Naive thymus-derived CD4-positive, alpha-beta T cell (primary cell): Measurements from ENCODE around the gene SLC25A13. TPM values are rescaled to one million over a fixed set of nuclear protein-coding genes. Genes with fewer than 3 reads are reported as not detected.
"Not testable (repeated sequence)": the region's sequence is repeated elsewhere in the genome, so short reads cannot be mapped to it uniquely, and the experiment has no call there.

ENCODE experiments used
- ATAC-seq: fragments of 150-1000 bp; cut with Tn5 transposase; 2 replicates; pipeline ENCODE4 v1.10.0; 2021; ENCODE audit warnings: mild to moderate bottlenecking, moderate library complexity
- CTCF ChIA-PET: fragments of 350-600 bp; sonication (Branson Sonifier 250); formaldehyde crosslinking; loops from one replicate; lab custom pipeline; 2021; ENCODE audit warnings: antibody characterized with exemption; lab: Charles Lee
- POLR2A ChIA-PET: fragments of 350-600 bp; sonication (Branson Sonifier 250); formaldehyde crosslinking; loops from one replicate; lab custom pipeline; 2021; ENCODE audit warnings: antibody characterized with exemption, inconsistent platforms; lab: Charles Lee
- DNase-seq, 9 donors: peaks; one replicate each; pipeline versions ENCODE4 v3.0.0 to v3.0.0-alpha.2; 2020 to 2022; ENCODE audit warnings: mixed read lengths in 1 of 9
- H3K27ac ChIP-seq: one replicate; pipeline ENCODE4 v1.7.0; 2013; ENCODE audit warnings: mild to moderate bottlenecking, low read depth, low read length, moderate library complexity
- H3K27me3 ChIP-seq, 2 donors: one replicate each; pipeline ENCODE4 v1.7.0; 2013; ENCODE audit warnings: low read length in 2 of 2, mild to moderate bottlenecking in 2 of 2, moderate library complexity in 2 of 2; ENCODE audit not compliant: control insufficient read depth in 2 of 2, insufficient read depth in 2 of 2
- H3K36me3 ChIP-seq, 3 experiments: 1 replicate in 2 of 3; 2 replicates in 1 of 3; pipeline ENCODE4 v1.7.0; 2013; ENCODE audit warnings: low read length in 3 of 3, mild to moderate bottlenecking in 3 of 3, moderate library complexity in 1 of 3; ENCODE audit not compliant: insufficient read depth in 3 of 3, control insufficient read depth in 2 of 3
- H3K4me1 ChIP-seq, 2 donors: one replicate each; pipeline ENCODE4 v1.7.0; 2013; ENCODE audit warnings: low read length in 2 of 2, mild to moderate bottlenecking in 2 of 2, moderate library complexity in 1 of 2; ENCODE audit not compliant: control insufficient read depth in 2 of 2, insufficient read depth in 2 of 2
- H3K4me3 ChIP-seq: 2 replicates; pipeline ENCODE4 v1.7.0; 2013; ENCODE audit warnings: mild to moderate bottlenecking, low read length
- H3K9me3 ChIP-seq, 3 experiments: 1 replicate in 2 of 3; 2 replicates in 1 of 3; pipeline ENCODE4 v1.7.0; 2013; ENCODE audit warnings: low read length in 3 of 3; ENCODE audit not compliant: control insufficient read depth in 2 of 3
- H3K27ac Mint-ChIP-seq, 9 donors: one replicate each; pipeline ENCODE4 v1.8.0; 2020 to 2022; ENCODE audit warnings: mixed read lengths in 9 of 9, mild to moderate bottlenecking in 8 of 9, moderate library complexity in 5 of 9, inconsistent platforms in 2 of 9
- H3K27me3 Mint-ChIP-seq, 5 donors: one replicate each; pipeline ENCODE4 v1.8.0; 2021 to 2022; ENCODE audit warnings: mixed read lengths in 5 of 5, mild to moderate bottlenecking in 1 of 5
- H3K36me3 Mint-ChIP-seq, 5 donors: one replicate each; pipeline ENCODE4 v1.8.0; 2020 to 2022; ENCODE audit warnings: mixed read lengths in 5 of 5, mild to moderate bottlenecking in 3 of 5, inconsistent platforms in 1 of 5
- H3K4me1 Mint-ChIP-seq, 7 donors: one replicate each; pipeline ENCODE4 v1.8.0; 2020 to 2022; ENCODE audit warnings: mixed read lengths in 7 of 7, mild to moderate bottlenecking in 3 of 7, inconsistent platforms in 1 of 7
- H3K4me3 Mint-ChIP-seq, 10 donors: one replicate each; pipeline ENCODE4 v1.8.0; 2020 to 2022; ENCODE audit warnings: mild to moderate bottlenecking in 10 of 10, mixed read lengths in 10 of 10, moderate library complexity in 6 of 10, inconsistent platforms in 2 of 10
- H3K9me3 Mint-ChIP-seq, 11 donors: one replicate each; pipeline ENCODE4 v1.8.0; 2020 to 2022; ENCODE audit warnings: mixed read lengths in 11 of 11, mild to moderate bottlenecking in 4 of 11, inconsistent platforms in 1 of 11, moderate library complexity in 1 of 11
- intact Hi-C, 2 donors: fragments of 100-400 bp; cut with micrococcal nuclease; formaldehyde crosslinking; loops; one replicate each; pipeline ENCODE4 v1.15.1; 2023
- polyA plus RNA-seq, 2 donors: library from polyadenylated mRNA; unstranded; fragments of 300-500 nt; fragmentation: Illumina TruSeq; gene quantifications; one replicate each; pipeline ENCODE4 v1.2.3, GENCODE V29; 2021
- total RNA-seq, 6 experiments: library from RNA in 5 of 6; stranded (reverse) in 5 of 6; gene quantifications; 1 replicate in 5 of 6; 2 replicates in 1 of 6; pipeline ENCODE4 v1.2.3 and lab custom pipeline; 2021 to 2026

SLC25A13 gene
- total and polyA plus RNA-seq, 7 experiments from 2014 or later = 5.7 to 22.5 (median 9.1) TPM

DNA sequence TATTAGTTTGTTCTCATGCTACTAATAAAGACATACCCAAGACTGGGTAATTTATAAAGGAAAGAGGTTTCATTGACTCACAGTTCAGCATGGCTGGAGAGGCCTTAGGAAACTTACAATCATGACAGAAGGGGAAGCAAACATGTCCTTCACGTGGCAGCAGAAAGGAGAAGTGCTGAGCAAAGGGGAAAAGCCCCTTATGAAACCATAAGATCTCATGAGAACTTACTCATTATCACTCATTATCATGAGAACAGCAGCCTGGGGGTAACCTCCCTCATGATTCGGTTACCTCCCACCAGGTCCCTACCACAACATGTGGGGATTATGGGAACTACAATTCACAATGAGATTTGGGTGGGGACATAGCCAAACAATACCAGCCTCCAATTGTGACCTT lies 4.9 kb upstream of the SLC25A13 start:
- H3K36me3 Mint-ChIP-seq, H3K4me1 Mint-ChIP-seq, H3K4me3 ChIP-seq, H3K27ac Mint-ChIP-seq, H3K36me3 ChIP-seq, H3K27me3 ChIP-seq, CTCF ChIA-PET, H3K9me3 ChIP-seq, DNase-seq, H3K27ac ChIP-seq, H3K4me1 ChIP-seq, H3K4me3 Mint-ChIP-seq, POLR2A ChIA-PET, H3K27me3 Mint-ChIP-seq, H3K9me3 Mint-ChIP-seq: not testable (repeated sequence)
- ATAC-seq = peak; percentile 48
- intact Hi-C loops = loop anchor here in 1 of 2 donors (10.0 kb wide), 1 partner anchor 148 kb away; no protein-coding TSS in a partner anchor

DNA sequence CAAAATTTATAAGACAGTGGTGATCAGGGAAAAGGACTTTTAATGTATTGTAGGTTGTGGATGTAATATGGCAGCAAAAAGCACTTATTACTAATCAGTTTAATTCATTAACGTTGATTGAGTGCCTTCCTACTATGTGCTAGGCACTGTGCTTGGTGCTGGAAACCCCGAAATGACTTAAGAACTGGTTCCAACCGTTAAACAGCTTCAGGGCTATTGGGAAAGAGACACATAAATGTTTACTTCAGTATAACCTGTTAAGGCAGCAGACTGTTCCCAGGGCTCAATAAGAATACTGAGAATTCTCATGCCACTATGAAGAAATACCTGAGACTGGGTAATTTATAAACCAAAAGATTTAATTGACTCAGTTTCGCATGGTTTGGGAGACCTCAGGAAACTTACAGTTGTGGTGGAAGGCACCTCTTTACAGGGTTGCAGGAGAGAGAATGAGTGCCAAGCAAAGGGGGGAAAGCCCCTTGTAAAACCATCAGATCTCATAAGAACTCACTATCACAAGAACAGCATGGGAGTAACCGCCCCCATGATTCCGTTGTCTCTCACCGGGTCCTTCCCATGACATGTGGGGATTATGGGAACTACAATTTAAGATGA lies 1.1 kb upstream of the SLC25A13 start:
- ChIA-PET CTCF (no interaction called here), POLR2A (no interaction called here)
- peaks cover 12 to 31% (median 24%) of the 10 kb centered on the region in 7 donors for H3K4me1 Mint-ChIP-seq
- intact Hi-C loops = loop anchor here (1.0 to 10.0 kb wide), 6 partner anchors 38 to 1666 kb away; partner anchors contain the start of genes SEM1 (in 2 of the 2), SDHAF3 (in 1 of the 2) and SGCE (in 1 of the 2)
- peak overlapping the region in 5 of 9 donors; percentile 61 to 78 (median 71) for H3K27ac Mint-ChIP-seq
- H3K9me3 ChIP-seq = no peaks in the 10 kb centered on the region
- H3K4me3 Mint-ChIP-seq = peak overlapping the region in 9 of 10 donors; percentile 56 to 95 (median 90)
- H3K27ac ChIP-seq = no peak overlapping the region
- no peak for DNase-seq
- H3K4me1 ChIP-seq = peaks cover 12 to 14% of the 10 kb centered on the region in 2 donors
- no peaks in the 10 kb centered on the region for H3K27me3 Mint-ChIP-seq
- H3K36me3 Mint-ChIP-seq = no peaks in the 10 kb centered on the region
- H3K9me3 Mint-ChIP-seq = no peaks in the 10 kb centered on the region
- H3K27me3 ChIP-seq = no peaks in the 10 kb centered on the region
- H3K4me3 ChIP-seq = no peak overlapping the region
- peaks cover 0 to 10% (median 0%) of the 10 kb centered on the region in 3 experiments for H3K36me3 ChIP-seq
- ATAC-seq = no peak

DNA sequence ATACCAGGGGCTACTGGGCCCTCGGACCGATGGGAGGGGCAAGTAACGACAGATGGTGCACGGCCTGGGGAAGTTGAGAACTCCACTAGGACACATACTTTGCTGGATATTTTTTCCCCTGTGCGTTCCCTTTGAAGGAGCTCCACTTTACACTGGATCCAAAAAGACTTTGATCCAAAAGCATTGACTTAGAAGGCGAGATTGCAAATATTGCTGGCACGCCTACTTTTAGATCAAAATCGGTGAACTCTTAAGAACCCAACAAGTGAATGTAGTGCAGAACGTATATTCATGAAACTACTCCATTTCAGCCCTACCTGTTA lies 436 bp upstream of the SLC25A13 start:
- H3K9me3 Mint-ChIP-seq = no peaks in the 10 kb centered on the region
- intact Hi-C loops = loop anchor here (1.0 to 10.0 kb wide), 6 partner anchors 37 to 1665 kb away; partner anchors contain the start of genes SEM1 (in 2 of the 2), SDHAF3 (in 1 of the 2) and SGCE (in 1 of the 2)
- Histone ChIP-seq H3K27me3 (no peaks in the 10 kb centered on the region), H3K36me3 (peaks cover 0 to 10% (median 0%) of the 10 kb centered on the region in 3 experiments), H3K9me3 (no peaks in the 10 kb centered on the region), H3K4me3 (peak overlapping the region; percentile 77), H3K27ac (peak overlapping the region; percentile 80), H3K4me1 (peaks cover 12 to 14% of the 10 kb centered on the region in 2 donors)
- ATAC-seq = no peak
- ChIA-PET POLR2A (no interaction called here), CTCF (no interaction called here)
- no peaks in the 10 kb centered on the region for H3K36me3 Mint-ChIP-seq
- peak in 1 of 9 donors; percentile 5 for DNase-seq
- peak overlapping the region; percentile 87 to 95 (median 91) for H3K4me3 Mint-ChIP-seq
- H3K27me3 Mint-ChIP-seq = no peaks in the 10 kb centered on the region
- peaks cover 17 to 33% (median 24%) of the 10 kb centered on the region in 7 donors for H3K4me1 Mint-ChIP-seq
- peak overlapping the region; percentile 32 to 78 (median 63) for H3K27ac Mint-ChIP-seq

DNA sequence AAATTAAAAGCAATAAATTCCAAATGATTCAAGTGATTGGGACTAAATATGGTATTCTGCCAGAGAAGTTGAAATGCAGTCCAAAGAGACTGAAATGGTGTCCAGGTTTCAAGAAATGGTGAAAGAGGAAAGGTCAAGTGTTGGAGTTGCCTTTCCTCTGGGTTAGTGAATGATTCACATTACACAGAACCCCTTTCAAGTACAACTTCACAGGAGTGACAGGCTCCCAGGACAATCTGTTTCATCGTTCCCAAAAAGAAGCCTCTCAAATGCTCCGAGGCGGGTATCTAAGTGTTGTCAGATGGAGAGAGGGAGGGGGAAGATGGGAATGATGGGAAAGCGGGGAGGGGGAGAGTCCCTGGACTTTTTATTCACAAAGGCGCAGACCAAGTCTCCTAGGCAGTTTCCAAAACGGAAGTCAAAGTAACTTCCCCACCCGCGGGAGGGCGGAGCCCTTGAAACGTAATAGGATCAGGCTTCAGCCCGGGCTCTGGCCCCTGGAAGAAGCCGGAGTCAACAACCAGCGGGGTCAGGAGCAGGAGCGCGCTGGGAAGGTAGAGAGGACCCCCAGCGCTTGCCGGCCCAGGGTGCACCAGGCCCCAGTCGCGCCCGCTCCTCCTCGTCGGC lies 754 bp downstream of the SLC25A13 start:
- Histone ChIP-seq H3K27me3 (no peaks in the 10 kb centered on the region), H3K36me3 (peaks cover 0 to 10% (median 0%) of the 10 kb centered on the region in 3 experiments), H3K4me1 (peaks cover 12 to 14% of the 10 kb centered on the region in 2 donors), H3K4me3 (peak overlapping the region; percentile 77), H3K9me3 (no peaks in the 10 kb centered on the region), H3K27ac (peak overlapping the region; percentile 80)
- Mint-ChIP-seq H3K27me3 (no peaks in the 10 kb centered on the region), H3K9me3 (no peaks in the 10 kb centered on the region), H3K27ac (peak overlapping the region; percentile 81 to 94 (median 93)), H3K4me1 (peaks cover 17 to 39% (median 24%) of the 10 kb centered on the region in 7 donors), H3K36me3 (peaks cover 0 to 2% (median 0%) of the 10 kb centered on the region in 5 donors), H3K4me3 (peak overlapping the region; percentile 88 to 95 (median 92))
- intact Hi-C loops = loop anchor here (1.0 to 10.0 kb wide), 8 partner anchors 16 to 1786 kb away; partner anchors contain the start of genes SEM1 (in 2 of the 2), LMTK2 (in 1 of the 2), SDHAF3 (in 1 of the 2) and SGCE (in 1 of the 2)
- POLR2A ChIA-PET = no interaction called here
- DNase-seq = peak in 5 of 9 donors; percentile 32 to 77 (median 44)
- ATAC-seq = peak; percentile 59
- CTCF ChIA-PET = no interaction called here

GRCh38 chr7:96320442-96320841 lies 1.5 kb downstream of the SLC25A13 start:
- DNase-seq = no peak
- Histone ChIP-seq H3K4me1 (peaks cover 12 to 14% of the 10 kb centered on the region in 2 donors), H3K36me3 (peaks cover 0 to 10% (median 0%) of the 10 kb centered on the region in 3 experiments), H3K4me3 (peak overlapping the region; percentile 77), H3K27ac (peak overlapping the region; percentile 80), H3K27me3 (no peaks in the 10 kb centered on the region), H3K9me3 (no peaks in the 10 kb centered on the region)
- Mint-ChIP-seq H3K9me3 (no peaks in the 10 kb centered on the region), H3K4me1 (peaks cover 17 to 42% (median 24%) of the 10 kb centered on the region in 7 donors), H3K4me3 (peak overlapping the region; percentile 88 to 95 (median 92)), H3K27me3 (no peaks in the 10 kb centered on the region), H3K36me3 (peaks cover 0 to 2% (median 0%) of the 10 kb centered on the region in 5 donors), H3K27ac (peak overlapping the region; percentile 81 to 94 (median 93))
- intact Hi-C loops = loop anchor here (2.0 to 10.0 kb wide), 6 partner anchors 16 to 1786 kb away; partner anchors contain the start of genes SEM1 (in 2 of the 2), LMTK2 (in 1 of the 2) and SGCE (in 1 of the 2)
- ChIA-PET CTCF (interaction anchor here (0.7 kb wide), 1 partner anchor 514 kb away, joined by 4 read pairs; no protein-coding TSS in a partner anchor), POLR2A (no interaction called here)
- no peak for ATAC-seq

- Mint-ChIP-seq H3K4me1 (peaks cover 17 to 49% (median 28%) of the 10 kb centered on the region in 7 donors), H3K9me3 (no peaks in the 10 kb centered on the region), H3K27me3 (no peaks in the 10 kb centered on the region), H3K36me3 (peaks cover 0 to 3% (median 0%) of the 10 kb centered on the region in 5 donors), H3K27ac (peak overlapping the region in 1 of 9 donors; percentile 76), H3K4me3 (no peak overlapping the region)
- no peaks in the 10 kb centered on the region for H3K27me3 ChIP-seq
- no peaks in the 10 kb centered on the region for H3K9me3 ChIP-seq
- H3K36me3 ChIP-seq = peaks cover 0 to 10% (median 0%) of the 10 kb centered on the region in 3 experiments
- POLR2A ChIA-PET = no interaction called here
- intact Hi-C loops = no loop called here
- H3K4me1 ChIP-seq = peaks cover 12 to 14% of the 10 kb centered on the region in 2 donors
- ATAC-seq = no peak
- DNase-seq = no peak
- CTCF ChIA-PET = no interaction called here
- H3K4me3 ChIP-seq = no peak overlapping the region
- H3K27ac ChIP-seq = no peak overlapping the region
Measured at GRCh38 chr7:96319439-96319838, 2.5 kb downstream of the SLC25A13 start.
